GM23248 (cell line): ENCODE data around the gene CES3.

Experiments used
- EZH2 ChIP-seq: fragments of 200-600 bp; sonication (generic); IDR thresholded peaks from 2 replicates; pipeline ENCODE4 v1.6.1; 2018; ENCODE audit warnings: antibody characterized with exemption, mild to moderate bottlenecking; ENCODE audit not compliant: insufficient read depth, poor library complexity, severe bottlenecking
- EZH2phosphoT487 ChIP-seq: fragments of 200-600 bp; sonication (generic); IDR thresholded peaks from 2 replicates; pipeline ENCODE4 v1.6.1; 2018; ENCODE audit warnings: antibody characterized with exemption, moderate library complexity, mild to moderate bottlenecking, low read depth; ENCODE audit not compliant: insufficient read depth

DNA sequence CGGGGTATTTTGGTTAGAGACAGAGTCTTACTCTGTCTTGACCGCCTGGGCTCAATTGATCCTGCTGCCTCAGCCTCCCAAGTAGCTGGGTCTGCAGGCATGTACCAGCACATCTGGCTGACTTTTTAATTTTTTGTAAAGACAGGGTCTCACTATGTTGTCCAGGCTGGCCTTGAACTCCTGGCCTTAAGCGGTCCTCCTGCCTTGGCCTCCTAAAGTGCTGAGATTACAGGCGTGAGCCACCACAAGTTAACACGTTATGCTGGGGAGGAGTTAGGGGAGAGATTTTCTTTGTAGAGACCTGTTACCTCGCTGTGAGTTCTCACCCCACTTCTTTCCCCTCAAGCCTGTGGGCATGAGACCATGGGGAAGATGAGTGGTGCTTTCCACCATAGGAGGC, 25.5 kb downstream of the CES3 start:
- TF ChIP-seq EZH2phosphoT487: no peak
- no peak for TF ChIP-seq EZH2
